ENCODE results near the gene MRPS31.

Gene MRPS31

GRCh38 chr13:40803316-40803715 lies 32.3 kb upstream of the MRPS31 start:
- FAIRE-seq (no peak), DNase-seq (ENCODE audit: insufficient read length, low spot score) (no peak)
- TF ChIP-seq POU2F2 (IDR thresholded peaks at IDR 0.05; ENCODE audit: low read depth, low read length) (no peak), POLR2AphosphoS5 (IDR thresholded peaks at IDR 0.05; ENCODE audit: low read depth, low read length) (no peak), POLR2A (IDR thresholded peaks at IDR 0.05; ENCODE audit: low read depth, low read length) (no peak), TAF1 (IDR thresholded peaks at IDR 0.05; ENCODE audit: low read depth, low read length) (no peak), SPI1 (IDR thresholded peaks at IDR 0.05; ENCODE audit: low read depth, low read length) (no peak), PAX5 (IDR thresholded peaks at IDR 0.05; ENCODE audit: insufficient read depth, low read length, severe bottlenecking) (no peak)

DNA sequence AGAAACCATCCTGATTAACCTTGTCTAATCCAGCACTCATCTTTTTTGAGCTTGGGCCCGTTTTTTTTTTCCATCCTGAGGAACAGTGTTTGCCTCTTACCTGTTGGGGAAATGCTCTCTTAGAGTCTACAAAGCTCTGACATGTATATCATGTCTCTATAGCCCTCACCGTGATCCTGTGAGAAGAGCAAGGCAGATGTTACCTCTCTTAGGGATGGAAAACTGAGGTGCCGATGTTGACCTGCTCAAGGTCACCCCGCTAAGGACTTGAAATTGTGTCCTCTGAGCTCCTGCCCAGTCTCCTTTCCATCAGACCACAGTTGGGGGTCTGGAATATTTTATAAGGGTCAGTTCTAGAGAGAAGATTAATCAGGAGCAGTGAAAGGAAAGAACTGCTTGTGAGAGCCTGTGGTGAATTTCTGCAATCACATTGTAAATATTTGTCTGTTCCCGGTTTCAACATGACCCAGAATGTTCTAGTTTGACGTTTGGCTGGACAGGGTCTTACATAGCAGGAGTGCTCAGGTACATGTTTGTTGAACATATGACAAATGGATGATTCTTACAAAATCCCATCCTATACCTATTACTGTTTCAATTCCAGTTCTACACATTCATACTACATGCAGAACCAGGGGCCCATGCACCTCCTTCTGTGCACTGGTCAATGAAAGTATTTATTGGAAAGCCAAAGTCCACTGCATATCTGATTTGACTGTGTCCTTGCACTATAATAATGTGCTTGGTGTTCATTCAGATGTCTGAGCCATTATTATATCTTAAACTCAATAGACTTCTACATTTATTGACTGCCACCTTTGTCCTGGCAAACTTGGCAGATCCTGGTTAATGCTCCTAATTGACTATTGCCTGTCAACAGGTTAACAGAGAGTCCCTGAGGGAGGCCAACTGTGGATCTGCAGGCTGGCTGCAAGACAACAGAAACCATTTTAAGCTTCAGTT lies 30.5 kb upstream of the MRPS31 start:
- FAIRE-seq (no peak), DNase-seq (ENCODE audit: insufficient read length, low spot score) (no peak)
- TF ChIP-seq SPI1 (IDR thresholded peaks at IDR 0.05; ENCODE audit: low read depth, low read length) (no peak), POLR2A (IDR thresholded peaks at IDR 0.05; ENCODE audit: low read depth, low read length) (no peak), TAF1 (IDR thresholded peaks at IDR 0.05; ENCODE audit: low read depth, low read length) (no peak), POU2F2 (IDR thresholded peaks at IDR 0.05; ENCODE audit: low read depth, low read length) (no peak), POLR2AphosphoS5 (IDR thresholded peaks at IDR 0.05; ENCODE audit: low read depth, low read length) (no peak), PAX5 (IDR thresholded peaks at IDR 0.05; ENCODE audit: insufficient read depth, low read length, severe bottlenecking) (no peak)

GRCh38 chr13:40800559-40800958 lies 29.6 kb upstream of the MRPS31 start:
- FAIRE-seq, result no peak
- no peak for DNase-seq (ENCODE audit: insufficient read length, low spot score)

GRCh38 chr13:40799508-40799907 lies 28.5 kb upstream of the MRPS31 start:
- FAIRE-seq, result no peak
- DNase-seq (ENCODE audit: insufficient read length, low spot score), result no peak
- TF ChIP-seq POLR2AphosphoS5 (IDR thresholded peaks at IDR 0.05; ENCODE audit: low read depth, low read length) (no peak), SPI1 (IDR thresholded peaks at IDR 0.05; ENCODE audit: low read depth, low read length) (no peak), PAX5 (IDR thresholded peaks at IDR 0.05; ENCODE audit: insufficient read depth, low read length, severe bottlenecking) (no peak), POLR2A (IDR thresholded peaks at IDR 0.05; ENCODE audit: low read depth, low read length) (no peak), TAF1 (IDR thresholded peaks at IDR 0.05; ENCODE audit: low read depth, low read length) (no peak)

More at GRCh38 chr13:40800559-40800958, 29.6 kb upstream of the MRPS31 start:
- TF ChIP-seq SPI1 (IDR thresholded peaks at IDR 0.05; ENCODE audit: low read depth, low read length), result no peak
- TF ChIP-seq TAF1 (IDR thresholded peaks at IDR 0.05; ENCODE audit: low read depth, low read length), result no peak
- no peak for TF ChIP-seq PAX5 (IDR thresholded peaks at IDR 0.05; ENCODE audit: insufficient read depth, low read length, severe bottlenecking)
- no peak for TF ChIP-seq POU2F2 (IDR thresholded peaks at IDR 0.05; ENCODE audit: low read depth, low read length)
- no peak for TF ChIP-seq POLR2A (IDR thresholded peaks at IDR 0.05; ENCODE audit: low read depth, low read length)
- no peak for TF ChIP-seq POLR2AphosphoS5 (IDR thresholded peaks at IDR 0.05; ENCODE audit: low read depth, low read length)

DNA sequence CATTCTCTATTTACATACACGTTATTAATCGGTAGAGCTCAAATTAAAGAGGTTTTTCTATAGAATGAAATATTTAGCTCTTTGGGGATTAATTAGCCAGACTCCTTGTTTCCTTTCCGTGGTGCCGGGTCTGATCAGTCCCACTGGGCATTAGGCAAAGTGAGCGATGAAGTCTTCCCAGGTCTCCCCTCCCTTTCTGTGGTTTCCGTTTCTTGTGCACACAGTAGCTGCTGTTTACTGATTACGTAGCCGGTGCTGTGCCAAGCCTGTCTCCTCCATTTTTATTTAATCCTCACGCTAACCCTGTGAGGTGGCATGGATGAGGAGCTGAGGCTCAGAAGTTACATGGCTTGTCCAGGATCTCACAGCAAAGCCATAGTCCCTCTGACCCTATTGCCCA lies 27.4 kb upstream of the MRPS31 start:
- no peak for TF ChIP-seq POLR2A (IDR thresholded peaks at IDR 0.05; ENCODE audit: low read depth, low read length)
- no peak for TF ChIP-seq TAF1 (IDR thresholded peaks at IDR 0.05; ENCODE audit: low read depth, low read length)
- no peak for TF ChIP-seq PAX5 (IDR thresholded peaks at IDR 0.05; ENCODE audit: insufficient read depth, low read length, severe bottlenecking)
- no peak for TF ChIP-seq SPI1 (IDR thresholded peaks at IDR 0.05; ENCODE audit: low read depth, low read length)
- TF ChIP-seq POU2F2 (IDR thresholded peaks at IDR 0.05; ENCODE audit: low read depth, low read length), result no peak
- TF ChIP-seq POLR2AphosphoS5 (IDR thresholded peaks at IDR 0.05; ENCODE audit: low read depth, low read length), result no peak
- peak; percentile 51 for FAIRE-seq
- no peak for DNase-seq (ENCODE audit: insufficient read length, low spot score)

GRCh38 chr13:40796649-40797048 lies 25.7 kb upstream of the MRPS31 start:
- no peak for TF ChIP-seq POLR2AphosphoS5 (IDR thresholded peaks at IDR 0.05; ENCODE audit: low read depth, low read length)
- TF ChIP-seq TAF1 (IDR thresholded peaks at IDR 0.05; ENCODE audit: low read depth, low read length), result no peak
- TF ChIP-seq PAX5 (IDR thresholded peaks at IDR 0.05; ENCODE audit: insufficient read depth, low read length, severe bottlenecking), result no peak
- TF ChIP-seq POLR2A (IDR thresholded peaks at IDR 0.05; ENCODE audit: low read depth, low read length), result no peak
- no peak for TF ChIP-seq POU2F2 (IDR thresholded peaks at IDR 0.05; ENCODE audit: low read depth, low read length)
- TF ChIP-seq SPI1 (IDR thresholded peaks at IDR 0.05; ENCODE audit: low read depth, low read length), result no peak
- no peak for DNase-seq (ENCODE audit: insufficient read length, low spot score)
- FAIRE-seq, result no peak

- no peak for DNase-seq (ENCODE audit: insufficient read length, low spot score)
- TF ChIP-seq POLR2A (IDR thresholded peaks at IDR 0.05; ENCODE audit: low read depth, low read length) (no peak), TAF1 (IDR thresholded peaks at IDR 0.05; ENCODE audit: low read depth, low read length) (no peak)
- no peak for FAIRE-seq
Observed at GRCh38 chr13:40794414-40795368, 23.7 kb upstream of the MRPS31 start.

GRCh38 chr13:40793339-40793738 lies 22.3 kb upstream of the MRPS31 start:
- no peak for FAIRE-seq
- TF ChIP-seq POU2F2 (IDR thresholded peaks at IDR 0.05; ENCODE audit: low read depth, low read length) (no peak), POLR2A (IDR thresholded peaks at IDR 0.05; ENCODE audit: low read depth, low read length) (no peak), SPI1 (IDR thresholded peaks at IDR 0.05; ENCODE audit: low read depth, low read length) (no peak), TAF1 (IDR thresholded peaks at IDR 0.05; ENCODE audit: low read depth, low read length) (no peak), PAX5 (IDR thresholded peaks at IDR 0.05; ENCODE audit: insufficient read depth, low read length, severe bottlenecking) (no peak), POLR2AphosphoS5 (IDR thresholded peaks at IDR 0.05; ENCODE audit: low read depth, low read length) (no peak)

More at GRCh38 chr13:40793339-40793738, 22.3 kb upstream of the MRPS31 start:
- DNase-seq (ENCODE audit: insufficient read length, low spot score), result no peak

All from GM12891 (cell line).